Stomach (tissue), 9 donors: Measurements from ENCODE around the gene GABBR2. TPM values are rescaled to one million over a fixed set of nuclear protein-coding genes. Genes with fewer than 3 reads are reported as not detected.

Source experiments
- DNase-seq, 2 donors: peaks; one replicate each; pipeline versions ENCODE4 v3.0.0 to v3.0.0-alpha.2; 2013 to 2019
- H3K27ac ChIP-seq, 5 donors: fragments of 200-600 bp in 4 of 5; sonication (generic) in 4 of 5; one replicate each; pipeline ENCODE4 v1.5.1; 2013 to 2019; ENCODE audit warnings: mild to moderate bottlenecking in 1 of 5, moderate library complexity in 1 of 5
- H3K27me3 ChIP-seq, 3 donors: fragments of 200-600 bp; sonication (generic); one replicate each; pipeline ENCODE4 v1.5.1; 2017 to 2019; ENCODE audit warnings: mixed run types in 1 of 3
- H3K36me3 ChIP-seq, 4 donors: fragments of 200-600 bp; sonication (generic); 1 replicate in 3 of 4; 2 replicates in 1 of 4; pipeline ENCODE4 v1.5.1; 2016 to 2019
- H3K4me1 ChIP-seq, 4 donors: fragments of 200-600 bp; sonication (generic); one replicate each; pipeline ENCODE4 v1.5.1; 2016 to 2019
- H3K4me3 ChIP-seq, 4 donors: fragments of 200-600 bp; sonication (generic) in 3 of 4; one replicate each; pipeline ENCODE4 v1.5.1; 2016 to 2019; ENCODE audit warnings: mild to moderate bottlenecking in 1 of 4
- H3K9me3 ChIP-seq, 4 donors: fragments of 200-600 bp; sonication (generic); one replicate each; pipeline ENCODE4 v1.5.1; 2016 to 2019
- EP300 ChIP-seq: sonication (generic); formaldehyde crosslinking; IDR thresholded peaks from one replicate; pipeline ENCODE4 v1.6.1; 2017; ENCODE audit warnings: antibody characterized with exemption
- POLR2A ChIP-seq, 4 donors: fragments of 450-650 bp; IDR thresholded peaks; one replicate each; pipeline ENCODE4 v1.6.1; 2016; ENCODE audit warnings: antibody characterized with exemption in 4 of 4, control low read depth in 2 of 4, mild to moderate bottlenecking in 1 of 4, moderate library complexity in 1 of 4
- POLR2AphosphoS5 ChIP-seq, 3 donors: sonication (generic); formaldehyde crosslinking; IDR thresholded peaks; one replicate each; pipeline ENCODE4 v1.6.1; 2016; ENCODE audit warnings: antibody characterized with exemption in 3 of 3
- WGBS, 5 donors: extraction: QIAGEN DNeasy Blood & Tissue Kit in 3 of 5; methylation state at CpG; one replicate each; pipeline versions ENCODE4 v1.1.5 to v1.1.7; 2013 to 2018; 5-methylcytosine and 5-hydroxymethylcytosine counted together
- intact Hi-C: fragments of 100-400 bp; cut with DNase I; formaldehyde crosslinking; loops from one replicate; pipeline ENCODE4 v1.15.1; 2023; ENCODE audit warnings: low total_unique reads
- polyA plus RNA-seq, 3 donors: library from polyadenylated mRNA; stranded (reverse); fragments of 200-250 nt; gene quantifications; one replicate each; pipeline ENCODE4 v1.2.3, GENCODE V29; 2013
- total RNA-seq, 5 donors: library from RNA; depleted of rRNA; stranded (reverse); fragments of >200 nt; gene quantifications; one replicate each; pipeline versions ENCODE4 v1.1.0 to v1.2.3, GENCODE V29; 2014 to 2016
- TF ChIP-seq, protein P1 (sequence below), 7 experiments: fragments of 450-650 bp in 4 of 7; fragments of 200-600 bp in 3 of 7; sonication (generic) in 3 of 7; IDR thresholded peaks; one replicate each; pipeline ENCODE4 v1.5.1; 2016 to 2019; ENCODE audit warnings: antibody characterized with exemption in 7 of 7, control low read depth in 2 of 7, mild to moderate bottlenecking in 1 of 7
- donor health status: healthy with polysubstance abuse.
- donor health status: Bipolar disorder and iron deficiency.
- donor health status: healthy.

The GABBR2 gene
- total and polyA plus RNA-seq, 8 donors, result 0.06 to 0.55 (median 0.08) TPM; not detected in 5

DNA sequence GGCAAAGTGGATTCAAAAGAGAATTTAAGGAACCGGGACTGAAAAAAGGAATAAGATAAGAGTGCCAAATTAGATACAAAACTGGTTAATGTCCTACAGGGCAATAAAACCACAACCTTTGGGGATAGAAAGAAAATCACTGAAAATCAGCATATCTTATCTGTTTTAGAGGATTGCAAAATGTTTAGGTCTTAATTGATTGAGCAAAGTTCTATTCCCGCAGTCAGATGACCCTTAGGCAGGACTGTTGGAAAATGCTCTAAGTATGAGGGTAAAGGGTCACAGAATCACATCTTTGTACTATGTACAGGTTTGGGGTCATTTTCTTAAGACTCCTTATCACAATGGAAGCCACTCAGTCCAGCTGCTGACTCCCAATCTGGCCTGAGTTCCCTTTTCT, 129.0 kb downstream of the GABBR2 start:
- Histone ChIP-seq H3K27ac (no peak overlapping the region), H3K4me1 (peaks cover 0 to 4% (median 0%) of the 10 kb centered on the region in 4 donors), H3K9me3 (no peaks in the 10 kb centered on the region), H3K4me3 (no peak overlapping the region), H3K36me3 (no peaks in the 10 kb centered on the region), H3K27me3 (peaks cover 0 to 40% (median 7%) of the 10 kb centered on the region in 3 donors)
- no peak for DNase-seq
- 55 to 77% (median 60%) methylated on average over 2 of the region's 2 CpGs for WGBS, 5 donors
- intact Hi-C loops, result no loop called here
- TF ChIP-seq POLR2A (IDR thresholded peaks at IDR 0.05), result no peak
- TF ChIP-seq, protein P1, sequence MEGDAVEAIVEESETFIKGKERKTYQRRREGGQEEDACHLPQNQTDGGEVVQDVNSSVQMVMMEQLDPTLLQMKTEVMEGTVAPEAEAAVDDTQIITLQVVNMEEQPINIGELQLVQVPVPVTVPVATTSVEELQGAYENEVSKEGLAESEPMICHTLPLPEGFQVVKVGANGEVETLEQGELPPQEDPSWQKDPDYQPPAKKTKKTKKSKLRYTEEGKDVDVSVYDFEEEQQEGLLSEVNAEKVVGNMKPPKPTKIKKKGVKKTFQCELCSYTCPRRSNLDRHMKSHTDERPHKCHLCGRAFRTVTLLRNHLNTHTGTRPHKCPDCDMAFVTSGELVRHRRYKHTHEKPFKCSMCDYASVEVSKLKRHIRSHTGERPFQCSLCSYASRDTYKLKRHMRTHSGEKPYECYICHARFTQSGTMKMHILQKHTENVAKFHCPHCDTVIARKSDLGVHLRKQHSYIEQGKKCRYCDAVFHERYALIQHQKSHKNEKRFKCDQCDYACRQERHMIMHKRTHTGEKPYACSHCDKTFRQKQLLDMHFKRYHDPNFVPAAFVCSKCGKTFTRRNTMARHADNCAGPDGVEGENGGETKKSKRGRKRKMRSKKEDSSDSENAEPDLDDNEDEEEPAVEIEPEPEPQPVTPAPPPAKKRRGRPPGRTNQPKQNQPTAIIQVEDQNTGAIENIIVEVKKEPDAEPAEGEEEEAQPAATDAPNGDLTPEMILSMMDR (IDR thresholded peaks at IDR 0.05), result no peak
- TF ChIP-seq EP300, result no peak
- no peak for TF ChIP-seq POLR2AphosphoS5 (IDR thresholded peaks at IDR 0.05)

GRCh38 chr9:98577446-98577845, 131.3 kb downstream of the GABBR2 start:
- no peaks in the 10 kb centered on the region for H3K9me3 ChIP-seq
- H3K36me3 ChIP-seq, result no peaks in the 10 kb centered on the region
- peaks cover 0 to 4% (median 0%) of the 10 kb centered on the region in 4 donors for H3K4me1 ChIP-seq
- no peak overlapping the region for H3K4me3 ChIP-seq
- DNase-seq, result no peak
- peaks cover 0 to 40% (median 7%) of the 10 kb centered on the region in 3 donors for H3K27me3 ChIP-seq
- TF ChIP-seq POLR2A (IDR thresholded peaks at IDR 0.05) (no peak), EP300 (no peak), POLR2AphosphoS5 (IDR thresholded peaks at IDR 0.05) (no peak)
- TF ChIP-seq, protein P1 (IDR thresholded peaks at IDR 0.05), result no peak
- WGBS, 5 donors, result 53 to 80% (median 75%) methylated on average over 3 of the region's 3 CpGs
- intact Hi-C loops, result no loop called here
- H3K27ac ChIP-seq, result no peak overlapping the region

GRCh38 chr9:98576859-98577258, 131.9 kb downstream of the GABBR2 start:
- TF ChIP-seq EP300 (no peak), POLR2AphosphoS5 (IDR thresholded peaks at IDR 0.05) (no peak), POLR2A (IDR thresholded peaks at IDR 0.05) (no peak)
- TF ChIP-seq, protein P1 (IDR thresholded peaks at IDR 0.05), result no peak
- 68 to 89% (median 86%) methylated on average over 3 of the region's 3 CpGs for WGBS, 5 donors
- H3K27me3 ChIP-seq, result peaks cover 0 to 35% (median 7%) of the 10 kb centered on the region in 3 donors
- H3K9me3 ChIP-seq, result no peaks in the 10 kb centered on the region
- no peak overlapping the region for H3K27ac ChIP-seq
- H3K4me3 ChIP-seq, result no peak overlapping the region
- no peak for DNase-seq
- H3K4me1 ChIP-seq, result peaks cover 0 to 4% (median 0%) of the 10 kb centered on the region in 4 donors
- H3K36me3 ChIP-seq, result no peaks in the 10 kb centered on the region
- intact Hi-C loops, result no loop called here

DNA sequence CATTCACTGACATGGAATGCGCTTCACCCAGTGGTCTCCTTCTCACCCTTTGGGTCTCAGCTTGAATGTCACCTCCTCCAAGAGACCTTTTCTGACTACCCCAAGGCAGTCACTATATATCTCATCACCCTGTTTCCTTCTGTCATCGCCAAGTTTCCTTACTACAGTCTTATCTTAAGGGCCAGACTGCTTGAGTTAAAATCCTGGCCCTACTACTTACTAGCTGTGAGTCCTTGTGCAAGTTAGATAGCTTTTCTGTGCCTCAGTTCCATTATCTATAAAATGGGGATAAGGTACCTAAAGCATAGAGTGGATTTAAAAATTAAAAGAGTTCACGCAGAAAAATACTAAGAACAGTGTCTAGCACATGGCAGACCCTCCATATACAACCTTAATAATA, 132.4 kb downstream of the GABBR2 start:
- peaks cover 0 to 37% (median 7%) of the 10 kb centered on the region in 3 donors for H3K27me3 ChIP-seq
- no peak overlapping the region for H3K4me3 ChIP-seq
- H3K27ac ChIP-seq, result no peak overlapping the region
- no peak for TF ChIP-seq EP300
- TF ChIP-seq, protein P1 (IDR thresholded peaks at IDR 0.05), result no peak
- no peak for TF ChIP-seq POLR2A (IDR thresholded peaks at IDR 0.05)
- H3K9me3 ChIP-seq, result no peaks in the 10 kb centered on the region
- 81 to 92% (median 89%) methylated on average over 3 of the region's 3 CpGs for WGBS, 5 donors
- DNase-seq, result no peak
- intact Hi-C loops, result no loop called here
- no peaks in the 10 kb centered on the region for H3K36me3 ChIP-seq
- peaks cover 0 to 4% (median 0%) of the 10 kb centered on the region in 4 donors for H3K4me1 ChIP-seq
